Osteocyte (in vitro differentiated cells): Measurements from ENCODE around the gene ASPG. TPM values are rescaled to one million over a fixed set of nuclear protein-coding genes. Genes with fewer than 3 reads are reported as not detected.
A peak's percentile ranks its signal among the peaks of the same experiment; 100 is the strongest.

Experiments
- DNase-seq: peaks from one replicate; pipeline ENCODE4 v3.0.0; 2021; ENCODE audit warnings: mixed read lengths; ENCODE audit not compliant: unreplicated experiment; ENCODE audit errors: extremely low spot score
- H3K27ac Mint-ChIP-seq: one replicate; pipeline ENCODE4 v1.8.0; 2021; ENCODE audit warnings: mild to moderate bottlenecking, mixed read lengths; ENCODE audit not compliant: unreplicated experiment
- H3K27me3 Mint-ChIP-seq: one replicate; pipeline ENCODE4 v1.8.0; 2021; ENCODE audit warnings: mixed read lengths; ENCODE audit not compliant: unreplicated experiment
- H3K36me3 Mint-ChIP-seq: one replicate; pipeline ENCODE4 v1.8.0; 2021; ENCODE audit warnings: mixed read lengths; ENCODE audit not compliant: unreplicated experiment
- H3K4me1 Mint-ChIP-seq: one replicate; pipeline ENCODE4 v1.8.0; 2021; ENCODE audit warnings: mixed read lengths; ENCODE audit not compliant: unreplicated experiment
- H3K4me3 Mint-ChIP-seq: one replicate; pipeline ENCODE4 v1.8.0; 2021; ENCODE audit warnings: mild to moderate bottlenecking, moderate library complexity, mixed read lengths; ENCODE audit not compliant: unreplicated experiment
- H3K9me3 Mint-ChIP-seq: one replicate; pipeline ENCODE4 v1.8.0; 2021; ENCODE audit warnings: mixed read lengths; ENCODE audit not compliant: unreplicated experiment
- CTCF ChIP-seq: fragments of 200-600 bp; sonication (generic); IDR thresholded peaks from 2 replicates; pipeline ENCODE4 v1.5.0; 2021; ENCODE audit warnings: antibody characterized with exemption, mild to moderate bottlenecking, moderate library complexity
- total RNA-seq: library from RNA; stranded (reverse); gene quantifications from 2 replicates; pipeline ENCODE4 v1.2.1, GENCODE V29; 2021

Gene ASPG
- total RNA-seq, 1 donor from 2014 or later = not detected

- DNase-seq = no peak
- peaks cover 1% of the 10 kb centered on the region for H3K36me3 Mint-ChIP-seq
- TF ChIP-seq CTCF = peak; percentile 61
- peaks cover 9% of the 10 kb centered on the region for H3K4me1 Mint-ChIP-seq
- peaks cover 17% of the 10 kb centered on the region for H3K9me3 Mint-ChIP-seq
- H3K27me3 Mint-ChIP-seq = peaks cover 32% of the 10 kb centered on the region
- no peak overlapping the region for H3K27ac Mint-ChIP-seq
- no peak overlapping the region for H3K4me3 Mint-ChIP-seq
These were observed 45.6 kb downstream of the ASPG start for GRCh38 chr14:104130974-104131651.

- no peak for DNase-seq
- Mint-ChIP-seq H3K27me3 (peaks cover 38% of the 10 kb centered on the region), H3K27ac (no peak overlapping the region), H3K36me3 (peaks cover 1% of the 10 kb centered on the region), H3K4me1 (peaks cover 14% of the 10 kb centered on the region), H3K9me3 (peaks cover 17% of the 10 kb centered on the region), H3K4me3 (no peak overlapping the region)
- no peak for TF ChIP-seq CTCF
These were observed 46.6 kb downstream of the ASPG start for GRCh38 chr14:104131968-104132732.

GRCh38 chr14:104132981-104133380, 47.5 kb downstream of the ASPG start:
- TF ChIP-seq CTCF = no peak
- H3K4me3 Mint-ChIP-seq = no peak overlapping the region
- peaks cover 17% of the 10 kb centered on the region for H3K9me3 Mint-ChIP-seq
- no peak overlapping the region for H3K27ac Mint-ChIP-seq
- H3K36me3 Mint-ChIP-seq = peaks cover 1% of the 10 kb centered on the region
- H3K4me1 Mint-ChIP-seq = peaks cover 15% of the 10 kb centered on the region
- peaks cover 39% of the 10 kb centered on the region for H3K27me3 Mint-ChIP-seq
- DNase-seq = no peak

- peaks cover 38% of the 10 kb centered on the region for H3K27me3 Mint-ChIP-seq
These were observed 48.0 kb downstream of the ASPG start for GRCh38 chr14:104133496-104133895.

More at GRCh38 chr14:104133496-104133895, 48.0 kb downstream of the ASPG start:
- DNase-seq = no peak
- no peak overlapping the region for H3K27ac Mint-ChIP-seq
- H3K9me3 Mint-ChIP-seq = peaks cover 15% of the 10 kb centered on the region
- no peak for TF ChIP-seq CTCF
- peaks cover 15% of the 10 kb centered on the region for H3K4me1 Mint-ChIP-seq
- H3K4me3 Mint-ChIP-seq = no peak overlapping the region
- peaks cover 1% of the 10 kb centered on the region for H3K36me3 Mint-ChIP-seq
